Endothelial cell of umbilical vein (primary cell): Measurements from ENCODE around the gene RAPGEF4.

Source experiments
- POLR2A ChIP-seq: IDR thresholded peaks from 2 replicates; pipeline ENCODE4 v1.6.1; 2012; ENCODE audit warnings: low read depth, mild to moderate bottlenecking, control low read depth, low read length
- POLR2AphosphoS5 ChIP-seq: IDR thresholded peaks from 2 replicates; pipeline ENCODE4 v1.6.1; 2012; ENCODE audit warnings: low read depth, mild to moderate bottlenecking, control low read depth, low read length, moderate library complexity; ENCODE audit not compliant: insufficient read depth

DNA sequence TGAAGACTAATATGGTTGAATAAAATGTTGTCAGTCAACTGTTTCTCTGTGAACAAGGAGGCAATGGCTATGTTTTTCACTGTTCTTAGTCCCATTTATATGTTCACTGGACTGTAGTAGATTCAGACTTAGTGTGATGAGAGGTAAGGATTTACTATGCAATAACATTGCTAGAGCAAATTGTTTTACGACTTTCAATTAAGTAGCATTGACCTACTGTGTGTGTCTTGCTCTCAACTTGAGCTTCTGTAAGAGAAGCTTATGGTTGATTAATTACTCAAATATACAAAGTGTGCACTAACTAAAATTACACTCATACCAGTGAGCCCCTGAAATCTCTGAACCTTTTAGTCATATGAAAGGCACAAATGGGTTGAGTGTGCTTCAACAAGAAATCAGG lies 168.6 kb downstream of the RAPGEF4 start:
- TF ChIP-seq POLR2AphosphoS5, result no peak
- TF ChIP-seq POLR2A, result no peak
